ENCODE data around the gene CEP85L.

CEP85L gene

DNA sequence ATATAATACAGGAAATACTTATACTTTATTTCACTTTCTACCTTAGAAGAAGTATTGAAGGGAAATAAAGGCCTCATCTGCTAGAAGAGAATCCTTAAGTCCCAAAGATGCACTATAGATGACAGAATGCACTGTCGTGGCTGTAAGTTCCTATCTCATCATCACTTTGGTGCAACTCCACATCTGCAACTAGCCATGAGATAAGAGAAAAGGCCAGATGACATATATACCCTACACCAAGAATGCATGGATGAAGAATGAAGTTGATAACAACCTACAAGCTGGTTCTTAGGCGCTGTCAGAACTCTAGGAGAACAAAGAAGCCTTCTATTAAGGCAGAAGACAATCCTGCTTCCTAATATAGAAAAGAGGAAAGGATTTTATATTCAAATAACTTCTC, 114.9 kb downstream of the CEP85L start:
- no peak for DNase-seq (ENCODE audit: low read depth)

GRCh38 chr6:118535176-118535844, 116.1 kb downstream of the CEP85L start:
- no peak for DNase-seq (ENCODE audit: low read depth)

DNA sequence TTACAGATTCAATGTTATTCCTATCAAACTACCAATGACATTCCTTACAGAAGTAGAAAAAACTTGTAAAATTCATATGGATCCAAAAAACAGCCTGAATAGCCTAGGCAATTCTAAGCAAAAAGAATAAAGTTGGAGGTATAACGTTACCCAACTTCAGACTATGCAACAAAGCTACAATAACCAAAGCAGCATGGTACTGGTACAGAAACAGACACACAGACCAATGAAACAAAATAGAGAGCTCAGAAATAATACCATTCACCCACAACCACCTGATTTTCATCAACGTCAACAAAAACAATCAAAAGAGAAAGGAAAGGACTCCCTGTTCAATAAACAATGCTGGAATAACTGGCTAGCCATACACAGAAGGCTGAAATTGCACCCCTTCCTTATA, 120.4 kb downstream of the CEP85L start:
- DNase-seq (ENCODE audit: low read depth), result no peak

DNA sequence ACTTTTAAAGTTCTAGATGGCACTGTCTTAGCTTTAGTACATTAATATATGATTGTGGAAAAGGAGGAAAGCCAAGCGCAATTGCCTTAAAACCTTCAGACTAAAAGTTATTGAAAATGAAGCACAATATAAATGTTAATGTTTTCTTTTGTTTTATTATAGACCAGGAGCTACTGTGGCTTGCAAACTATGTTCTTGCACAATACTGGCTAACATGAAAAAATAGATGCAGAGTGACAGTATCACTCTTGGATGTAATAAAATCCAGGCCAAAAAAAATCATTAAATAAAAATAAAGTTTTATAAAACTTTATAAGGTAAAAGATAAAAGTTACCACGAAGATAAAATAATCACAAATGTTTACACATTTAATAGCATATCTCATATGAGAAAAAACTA, 121.6 kb downstream of the CEP85L start:
- no peak for DNase-seq (ENCODE audit: low read depth)

GRCh38 chr6:118528129-118528528, 123.3 kb downstream of the CEP85L start:
- DNase-seq (ENCODE audit: low read depth), result no peak

DNA sequence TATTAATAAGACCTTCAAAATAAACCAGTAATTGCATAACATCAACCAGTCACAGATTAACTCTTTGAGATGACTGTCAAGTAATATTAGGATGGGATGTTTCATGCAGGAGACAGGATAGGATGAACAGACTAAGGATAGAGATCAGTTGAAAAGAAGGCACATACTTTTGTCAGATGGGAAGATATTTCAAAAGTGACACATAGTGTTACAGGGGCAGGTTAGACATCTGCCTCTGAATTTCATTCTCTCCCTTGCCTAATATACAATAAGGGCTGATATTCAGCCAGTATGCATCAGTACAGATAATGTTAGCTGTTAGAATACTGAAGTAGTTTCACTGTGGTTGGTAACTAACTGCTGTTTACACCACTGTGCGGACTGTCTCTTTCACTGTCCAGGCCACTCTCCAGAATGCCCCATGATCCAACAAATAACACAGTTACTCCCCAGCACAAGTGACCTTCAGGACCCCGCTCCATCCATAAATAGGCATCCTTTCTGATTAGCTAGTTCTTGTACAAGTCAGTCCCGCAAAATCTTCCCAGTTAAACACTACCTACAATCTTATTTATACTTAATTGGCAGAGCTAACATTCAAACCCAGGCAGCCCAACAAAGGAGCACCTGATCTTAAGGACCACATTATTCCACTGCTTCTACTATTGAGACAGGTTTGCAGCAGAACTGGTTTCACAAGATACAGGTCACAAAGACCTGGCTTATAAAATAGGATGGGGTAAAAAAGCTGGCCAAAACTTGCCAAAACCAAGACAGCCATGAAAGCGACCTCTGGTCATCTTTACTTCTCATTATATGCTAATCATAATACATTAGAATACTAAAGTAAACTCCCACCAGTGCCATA, 125.2 kb downstream of the CEP85L start:
- no peak for DNase-seq (ENCODE audit: low read depth)

- DNase-seq (ENCODE audit: low read depth), result no peak
Observed at GRCh38 chr6:118524686-118525085, 126.7 kb downstream of the CEP85L start.

DNA sequence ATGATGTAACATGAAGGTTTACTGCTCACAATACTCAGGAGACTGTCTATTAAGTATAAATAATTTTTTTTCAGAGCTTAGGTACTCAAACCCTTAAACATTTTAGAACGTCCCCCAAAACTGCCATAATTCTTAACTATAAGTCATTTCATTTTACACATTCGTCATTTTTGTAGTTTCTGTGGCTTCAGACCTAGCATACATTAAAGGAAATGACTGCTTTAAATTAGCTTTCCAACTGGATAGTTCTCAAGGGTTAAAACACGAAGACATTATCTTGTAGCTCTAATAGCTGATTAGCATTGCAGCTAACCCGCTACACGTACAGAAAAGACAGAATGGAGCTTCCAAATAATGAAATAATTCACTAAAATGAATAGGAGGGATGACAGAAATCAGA, 128.2 kb downstream of the CEP85L start:
- DNase-seq (ENCODE audit: low read depth), result no peak

GRCh38 chr6:118522422-118522821, 129.0 kb downstream of the CEP85L start:
- DNase-seq (ENCODE audit: low read depth), result no peak

GRCh38 chr6:118514689-118515088, 136.7 kb downstream of the CEP85L start:
- DNase-seq (ENCODE audit: low read depth), result no peak

GRCh38 chr6:118511930-118512715, 139.3 kb downstream of the CEP85L start:
- no peak for DNase-seq (ENCODE audit: low read depth)

GRCh38 chr6:118509009-118509617, 142.3 kb downstream of the CEP85L start:
- DNase-seq (ENCODE audit: low read depth), result no peak

- DNase-seq (ENCODE audit: low read depth), result no peak
Observed at GRCh38 chr6:118507636-118508035, 143.8 kb downstream of the CEP85L start.

GRCh38 chr6:118506071-118506638, 145.2 kb downstream of the CEP85L start:
- DNase-seq (ENCODE audit: low read depth), result no peak

GRCh38 chr6:118505656-118506055, 145.7 kb downstream of the CEP85L start:
- DNase-seq (ENCODE audit: low read depth), result no peak

GRCh38 chr6:118504611-118505010, 146.8 kb downstream of the CEP85L start:
- DNase-seq (ENCODE audit: low read depth), result no peak

DNA sequence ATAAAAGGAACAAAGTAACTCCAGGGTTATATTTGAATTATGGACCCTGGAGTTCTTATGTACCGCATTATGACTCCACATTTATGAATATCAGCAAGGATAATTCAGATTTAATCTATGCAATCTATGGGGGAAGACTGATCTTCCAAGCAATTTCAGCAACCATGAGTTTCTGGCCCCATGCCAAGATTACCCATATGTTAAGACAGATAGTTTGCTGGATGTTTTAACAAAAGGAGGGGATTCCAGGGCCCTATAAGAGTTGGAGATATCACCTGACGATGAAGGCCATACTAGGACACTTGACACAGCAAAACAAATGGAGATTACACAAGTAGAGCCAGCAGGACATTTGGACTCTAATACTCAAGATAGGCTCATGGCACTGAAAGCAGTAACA, 149.2 kb downstream of the CEP85L start:
- DNase-seq (ENCODE audit: low read depth), result no peak

GRCh38 chr6:118501765-118502164, 149.6 kb downstream of the CEP85L start:
- no peak for DNase-seq (ENCODE audit: low read depth)

- DNase-seq (ENCODE audit: low read depth), result no peak
Observed at GRCh38 chr6:118501099-118501498, 150.3 kb downstream of the CEP85L start.

DNA sequence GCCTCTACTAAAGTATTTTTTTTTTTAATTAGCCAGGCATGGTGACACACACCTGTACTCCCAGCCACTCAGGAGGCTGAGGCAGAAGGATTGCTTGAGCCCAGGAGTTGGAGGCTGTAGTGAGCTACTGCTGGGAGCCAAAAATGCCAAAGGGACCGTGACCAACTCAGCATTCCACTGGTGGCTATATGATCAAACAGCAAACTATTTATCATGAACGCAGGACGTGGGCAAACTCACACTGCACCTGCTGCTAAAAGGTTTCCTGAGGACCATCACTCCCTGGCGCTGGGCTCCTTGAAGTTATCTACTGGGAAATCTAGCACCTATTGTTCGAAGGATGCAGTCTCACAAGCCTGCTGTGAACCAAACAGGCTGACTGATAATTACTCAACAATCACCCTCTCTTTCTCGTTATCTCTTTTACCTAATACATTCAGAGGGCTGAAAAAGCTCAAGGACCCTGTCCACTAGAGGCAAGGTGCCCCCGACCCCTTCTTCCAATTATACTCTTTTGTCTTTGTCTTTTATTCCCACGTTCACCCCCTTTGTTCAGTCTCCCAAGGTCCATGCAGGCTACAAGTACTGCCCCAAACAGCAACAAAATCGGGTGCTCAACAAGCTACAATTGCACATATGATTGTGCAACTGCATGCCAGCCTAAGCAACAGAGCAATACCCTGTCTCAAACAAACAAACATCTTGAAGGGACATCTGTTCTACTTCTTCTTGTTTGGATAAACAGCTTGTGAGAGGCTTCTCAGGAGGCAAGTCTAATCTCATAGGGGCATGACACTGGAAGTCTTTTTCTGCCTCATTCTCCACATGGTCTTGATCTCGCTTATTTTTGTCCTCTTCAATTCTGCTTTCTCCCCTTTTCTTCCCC, 151.0 kb downstream of the CEP85L start:
- no peak for DNase-seq (ENCODE audit: low read depth)
